Sigmoid colon (tissue), 4 donors: ENCODE measurements around the gene NOP56.

Experiments used
- CTCF ChIP-seq, 4 experiments: fragments of 450-650 bp in 3 of 4; fragments of 200-600 bp in 1 of 4; IDR thresholded peaks; one replicate each; pipeline ENCODE4 v1.5.1; 2016 to 2019; ENCODE audit warnings: antibody characterized with exemption in 4 of 4, mild to moderate bottlenecking in 3 of 4, moderate library complexity in 2 of 4
- EP300 ChIP-seq, 4 donors: sonication (generic); formaldehyde crosslinking; IDR thresholded peaks; one replicate each; pipeline ENCODE4 v1.6.1; 2017; ENCODE audit warnings: antibody characterized with exemption in 4 of 4
- POLR2A ChIP-seq, 2 donors: fragments of 450-650 bp; IDR thresholded peaks; one replicate each; pipeline ENCODE4 v1.6.1; 2016; ENCODE audit warnings: antibody characterized with exemption in 2 of 2, mild to moderate bottlenecking in 2 of 2, moderate library complexity in 2 of 2
- POLR2AphosphoS5 ChIP-seq, 4 donors: sonication (generic); formaldehyde crosslinking; IDR thresholded peaks; one replicate each; pipeline ENCODE4 v1.6.1; 2017; ENCODE audit warnings: antibody characterized with exemption in 4 of 4

DNA sequence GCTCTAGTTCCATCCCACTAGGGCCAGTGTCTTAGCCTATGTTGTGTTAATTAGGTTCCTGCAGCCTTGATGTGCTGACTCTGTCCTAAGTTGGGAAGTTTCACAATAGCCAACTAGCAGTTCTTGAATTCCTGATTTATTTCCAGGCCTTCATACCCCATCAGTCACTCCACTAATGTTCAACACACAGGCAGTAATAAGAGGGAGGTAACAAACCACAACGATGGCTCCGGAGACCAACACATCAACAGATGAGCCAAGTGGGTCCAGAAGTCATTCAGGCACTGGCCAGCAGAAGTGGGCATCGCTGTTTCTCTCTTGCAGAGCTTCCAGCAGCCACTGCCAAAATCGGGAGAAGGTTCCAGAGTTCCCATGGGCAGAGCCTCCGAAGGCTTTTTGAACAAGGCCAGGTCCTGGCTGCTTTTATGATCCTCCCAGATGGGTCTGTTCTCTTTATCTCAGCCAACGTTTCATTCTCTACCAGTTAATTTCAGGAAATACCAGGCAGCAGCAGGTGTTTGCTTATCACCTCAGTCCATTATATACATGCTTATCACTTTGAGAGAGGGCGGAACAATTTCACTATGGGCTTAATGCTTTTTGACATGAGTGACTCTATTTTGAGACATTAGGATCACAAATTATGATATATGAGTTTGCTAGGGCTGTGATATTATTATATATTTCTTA, 48.5 kb upstream of the NOP56 start:
- TF ChIP-seq CTCF (IDR thresholded peaks at IDR 0.05) = no peak
- TF ChIP-seq POLR2A (IDR thresholded peaks at IDR 0.05) = no peak
- no peak for TF ChIP-seq EP300 (IDR thresholded peaks at IDR 0.05)
- TF ChIP-seq POLR2AphosphoS5 (IDR thresholded peaks at IDR 0.05) = no peak
